Ishikawa (cell line): Measurements from ENCODE around the gene RANBP9.

ENCODE experiments used
- CEBPB ChIP-seq: IDR thresholded peaks from 2 replicates; pipeline ENCODE4 v1.6.1; 2012
- CREB1 ChIP-seq: IDR thresholded peaks from 2 replicates; pipeline ENCODE4 v1.6.1; 2012; ENCODE audit warnings: low read depth
- EP300 ChIP-seq: IDR thresholded peaks from 2 replicates; pipeline ENCODE4 v1.6.1; 2012; ENCODE audit warnings: borderline replicate concordance
- NFIC ChIP-seq: IDR thresholded peaks from 2 replicates; pipeline ENCODE4 v1.6.1; 2012
- RAD21 ChIP-seq: IDR thresholded peaks from 2 replicates; pipeline ENCODE4 v1.6.1; 2012; ENCODE audit warnings: low read depth
- TAF1 ChIP-seq: IDR thresholded peaks from 2 replicates; pipeline ENCODE4 v1.6.1; 2012; ENCODE audit warnings: low read depth, mild to moderate bottlenecking
- USF1 ChIP-seq: IDR thresholded peaks from 2 replicates; pipeline ENCODE4 v1.6.1; 2012
- YY1 ChIP-seq: IDR thresholded peaks from 2 replicates; pipeline ENCODE4 v1.6.1; 2012; ENCODE audit warnings: low read depth
- TF ChIP-seq, protein P1 (sequence below): IDR thresholded peaks from 2 replicates; pipeline ENCODE4 v1.6.1; 2012; ENCODE audit warnings: low read depth, mild to moderate bottlenecking

DNA sequence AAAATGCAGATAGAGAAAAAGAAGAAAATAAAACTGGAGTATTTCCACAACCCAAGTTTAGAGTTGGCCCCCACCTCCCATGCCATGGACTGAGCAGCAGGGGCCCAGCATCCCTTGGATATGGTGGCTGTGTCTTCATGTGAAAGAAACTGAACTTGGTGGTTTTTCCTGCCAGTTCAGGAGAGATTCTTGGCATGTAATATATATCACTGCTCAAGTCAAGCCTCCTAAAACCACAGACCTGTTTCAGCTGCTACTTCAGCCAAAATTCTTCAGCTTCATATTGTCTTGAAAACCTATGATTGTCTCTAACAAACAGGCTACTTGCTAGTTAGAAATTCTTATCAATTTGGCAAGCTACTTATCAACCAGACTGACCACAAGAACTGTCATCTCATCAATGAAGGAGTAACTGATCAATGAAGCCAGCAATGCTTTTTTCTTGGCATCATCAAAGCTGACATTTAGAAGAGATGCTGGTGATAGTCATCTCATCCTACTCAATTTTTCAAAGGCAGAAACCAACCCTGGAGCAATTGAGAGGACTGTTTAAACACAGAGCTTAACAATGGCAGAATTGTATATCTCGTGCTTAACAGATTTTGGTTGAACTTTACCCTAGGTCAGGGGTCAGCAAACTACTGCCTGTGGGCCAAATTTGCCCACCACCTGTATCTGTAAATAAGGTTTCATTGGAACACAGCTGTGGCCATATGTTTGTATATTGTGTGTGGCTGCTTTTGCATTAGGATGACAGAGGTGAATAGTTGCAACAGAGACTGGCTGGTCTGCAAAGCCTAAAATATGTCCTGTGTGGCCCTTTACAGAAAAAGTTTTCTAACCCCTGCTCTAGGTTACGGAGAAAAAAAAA is 106.9 kb downstream of the RANBP9 start:
- TF ChIP-seq, protein P1, sequence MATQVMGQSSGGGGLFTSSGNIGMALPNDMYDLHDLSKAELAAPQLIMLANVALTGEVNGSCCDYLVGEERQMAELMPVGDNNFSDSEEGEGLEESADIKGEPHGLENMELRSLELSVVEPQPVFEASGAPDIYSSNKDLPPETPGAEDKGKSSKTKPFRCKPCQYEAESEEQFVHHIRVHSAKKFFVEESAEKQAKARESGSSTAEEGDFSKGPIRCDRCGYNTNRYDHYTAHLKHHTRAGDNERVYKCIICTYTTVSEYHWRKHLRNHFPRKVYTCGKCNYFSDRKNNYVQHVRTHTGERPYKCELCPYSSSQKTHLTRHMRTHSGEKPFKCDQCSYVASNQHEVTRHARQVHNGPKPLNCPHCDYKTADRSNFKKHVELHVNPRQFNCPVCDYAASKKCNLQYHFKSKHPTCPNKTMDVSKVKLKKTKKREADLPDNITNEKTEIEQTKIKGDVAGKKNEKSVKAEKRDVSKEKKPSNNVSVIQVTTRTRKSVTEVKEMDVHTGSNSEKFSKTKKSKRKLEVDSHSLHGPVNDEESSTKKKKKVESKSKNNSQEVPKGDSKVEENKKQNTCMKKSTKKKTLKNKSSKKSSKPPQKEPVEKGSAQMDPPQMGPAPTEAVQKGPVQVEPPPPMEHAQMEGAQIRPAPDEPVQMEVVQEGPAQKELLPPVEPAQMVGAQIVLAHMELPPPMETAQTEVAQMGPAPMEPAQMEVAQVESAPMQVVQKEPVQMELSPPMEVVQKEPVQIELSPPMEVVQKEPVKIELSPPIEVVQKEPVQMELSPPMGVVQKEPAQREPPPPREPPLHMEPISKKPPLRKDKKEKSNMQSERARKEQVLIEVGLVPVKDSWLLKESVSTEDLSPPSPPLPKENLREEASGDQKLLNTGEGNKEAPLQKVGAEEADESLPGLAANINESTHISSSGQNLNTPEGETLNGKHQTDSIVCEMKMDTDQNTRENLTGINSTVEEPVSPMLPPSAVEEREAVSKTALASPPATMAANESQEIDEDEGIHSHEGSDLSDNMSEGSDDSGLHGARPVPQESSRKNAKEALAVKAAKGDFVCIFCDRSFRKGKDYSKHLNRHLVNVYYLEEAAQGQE: no peak
- TF ChIP-seq YY1 (no peak), TAF1 (no peak), USF1 (no peak), CREB1 (no peak), EP300 (no peak), NFIC (no peak), RAD21 (no peak), CEBPB (no peak)
